Adrenal gland (tissue), 5 donors: ENCODE results near the gene EVC.
"Not testable (repeated sequence)": the region's sequence is repeated elsewhere in the genome, so short reads cannot be mapped to it uniquely, and the experiment has no call there.

Source experiments
- POLR2A ChIP-seq, 2 donors: fragments of 450-650 bp; IDR thresholded peaks; one replicate each; pipeline ENCODE4 v1.6.1; 2017; ENCODE audit warnings: antibody characterized with exemption in 2 of 2, mild to moderate bottlenecking in 2 of 2, moderate library complexity in 1 of 2
- TF ChIP-seq, protein P1 (sequence below), 6 experiments: fragments of 450-650 bp in 4 of 6; fragments of 200-600 bp in 2 of 6; sonication (generic) in 1 of 6; IDR thresholded peaks; 1 replicate in 5 of 6; 2 replicates in 1 of 6; pipeline versions ENCODE4 v1.5.1 to v1.8.0; 2016 to 2021; ENCODE audit warnings: antibody characterized with exemption in 6 of 6, mild to moderate bottlenecking in 2 of 6, moderate library complexity in 1 of 6
- donor health status: DM: no; HTN: no; CAD: no.

DNA sequence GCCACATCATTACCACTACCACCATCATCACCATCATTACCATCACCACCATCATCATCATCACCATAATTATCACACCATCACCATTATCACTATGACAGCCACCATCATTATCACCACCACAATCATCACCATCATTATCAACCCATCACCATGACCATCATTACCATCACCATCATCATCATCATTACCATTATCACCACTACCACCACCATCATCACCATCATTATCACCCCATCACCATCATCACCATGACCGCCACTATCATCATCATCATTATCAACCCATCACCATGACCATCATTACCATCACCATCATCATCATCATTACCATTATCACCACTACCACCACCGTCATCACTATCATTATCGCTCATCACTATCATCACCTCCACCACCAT is 145.4 kb downstream of the EVC start:
- TF ChIP-seq, protein P1, sequence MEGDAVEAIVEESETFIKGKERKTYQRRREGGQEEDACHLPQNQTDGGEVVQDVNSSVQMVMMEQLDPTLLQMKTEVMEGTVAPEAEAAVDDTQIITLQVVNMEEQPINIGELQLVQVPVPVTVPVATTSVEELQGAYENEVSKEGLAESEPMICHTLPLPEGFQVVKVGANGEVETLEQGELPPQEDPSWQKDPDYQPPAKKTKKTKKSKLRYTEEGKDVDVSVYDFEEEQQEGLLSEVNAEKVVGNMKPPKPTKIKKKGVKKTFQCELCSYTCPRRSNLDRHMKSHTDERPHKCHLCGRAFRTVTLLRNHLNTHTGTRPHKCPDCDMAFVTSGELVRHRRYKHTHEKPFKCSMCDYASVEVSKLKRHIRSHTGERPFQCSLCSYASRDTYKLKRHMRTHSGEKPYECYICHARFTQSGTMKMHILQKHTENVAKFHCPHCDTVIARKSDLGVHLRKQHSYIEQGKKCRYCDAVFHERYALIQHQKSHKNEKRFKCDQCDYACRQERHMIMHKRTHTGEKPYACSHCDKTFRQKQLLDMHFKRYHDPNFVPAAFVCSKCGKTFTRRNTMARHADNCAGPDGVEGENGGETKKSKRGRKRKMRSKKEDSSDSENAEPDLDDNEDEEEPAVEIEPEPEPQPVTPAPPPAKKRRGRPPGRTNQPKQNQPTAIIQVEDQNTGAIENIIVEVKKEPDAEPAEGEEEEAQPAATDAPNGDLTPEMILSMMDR (IDR thresholded peaks at IDR 0.05) = not testable (repeated sequence)
- not testable (repeated sequence) for TF ChIP-seq POLR2A (IDR thresholded peaks at IDR 0.05)
